IMR-90 (cell line): ENCODE data around the gene ME1. TPM values are rescaled to one million over a fixed set of nuclear protein-coding genes. Genes with fewer than 3 reads are reported as not detected.

Experiments used
- ATAC-seq: fragments of 200-7000 bp; cut with Tn5 transposase; 2 replicates; pipeline ENCODE4 v1.9.1; 2020; ENCODE audit warnings: low read depth, mild to moderate bottlenecking, moderate library complexity
- BruUV-seq: library from RNA; stranded (reverse); fragments of 400-500 nt; replicated peaks from 2 replicates; lab custom pipeline; 2021; lab: Mats Ljungman, UMichigan
- CTCF ChIA-PET: fragments of 300-600 bp; formaldehyde crosslinking; extraction: SDS; loops from one replicate; lab custom pipeline; 2021; ENCODE audit warnings: antibody characterized with exemption; lab: Yijun Ruan, JAX
- POLR2A ChIA-PET: fragments of 300-600 bp; sonication (Branson Sonifier 250); formaldehyde crosslinking; loops from one replicate; lab custom pipeline; 2022; ENCODE audit warnings: antibody characterized with exemption; ENCODE audit not compliant: unreplicated experiment; lab: Charles Lee
- DNase-seq: peaks from one replicate; pipeline ENCODE4 v3.0.0; 2013
- H2AFZ ChIP-seq: replicated peaks from 2 replicates; pipeline ENCODE3; 2013; ENCODE audit warnings: low read length, mild to moderate bottlenecking; ENCODE audit not compliant: poor library complexity
- H2AK5ac ChIP-seq: 2 replicates; pipeline ENCODE4 v1.6.1; 2013; ENCODE audit warnings: low read depth, low read length, inconsistent platforms
- H2AK9ac ChIP-seq: replicated peaks from 2 replicates; pipeline ENCODE3; 2013; ENCODE audit warnings: mild to moderate bottlenecking, low read depth, low read length, moderate library complexity; ENCODE audit not compliant: poor library complexity
- H2BK120ac ChIP-seq: 2 replicates; pipeline ENCODE4 v1.6.1; 2013; ENCODE audit warnings: low read depth, low read length, inconsistent platforms
- H2BK15ac ChIP-seq: 3 replicates; pipeline ENCODE4 v1.6.1; 2013; ENCODE audit warnings: low read depth, low read length, inconsistent platforms
- H2BK20ac ChIP-seq: 2 replicates; pipeline ENCODE4 v1.6.1; 2013; ENCODE audit warnings: low read depth, mild to moderate bottlenecking, inconsistent platforms, low read length, moderate library complexity
- H2BK5ac ChIP-seq: 2 replicates; pipeline ENCODE4 v1.6.1; 2013; ENCODE audit warnings: mild to moderate bottlenecking, low read depth, low read length, inconsistent platforms; ENCODE audit not compliant: poor library complexity, severe bottlenecking
- H3K14ac ChIP-seq: replicated peaks from 2 replicates; pipeline ENCODE4 v1.6.1; 2013; ENCODE audit warnings: low read depth, low read length, inconsistent platforms
- H3K18ac ChIP-seq: 2 replicates; pipeline ENCODE4 v1.6.1; 2013; ENCODE audit warnings: low read depth, low read length, control low read depth
- H3K23ac ChIP-seq: 2 replicates; pipeline ENCODE4 v1.6.1; 2013; ENCODE audit warnings: low read depth, low read length, inconsistent platforms
- H3K27ac ChIP-seq: 2 replicates; pipeline ENCODE4 v1.5.1; 2013; ENCODE audit warnings: mild to moderate bottlenecking, control low read depth, low read length; ENCODE audit not compliant: insufficient read depth
- H3K27me3 ChIP-seq: 2 replicates; pipeline ENCODE4 v1.6.1; 2013; ENCODE audit warnings: low read length; ENCODE audit not compliant: control insufficient read depth, insufficient read depth
- H3K36me3 ChIP-seq: 2 replicates; pipeline ENCODE4 v1.6.1; 2013; ENCODE audit warnings: low read length, mixed read lengths; ENCODE audit not compliant: control insufficient read depth, insufficient read depth
- H3K4ac ChIP-seq: 2 replicates; pipeline ENCODE4 v1.6.1; 2013; ENCODE audit warnings: low read depth, low read length, inconsistent platforms
- H3K4me1 ChIP-seq: 2 replicates; pipeline ENCODE4 v1.6.1; 2013; ENCODE audit warnings: low read length, mixed read lengths; ENCODE audit not compliant: control insufficient read depth, insufficient read depth
- H3K4me2 ChIP-seq: 2 replicates; pipeline ENCODE4 v1.6.1; 2013; ENCODE audit warnings: low read depth, mild to moderate bottlenecking, control low read depth, low read length, moderate library complexity
- H3K4me3 ChIP-seq: 2 replicates; pipeline ENCODE4 v1.5.1; 2013; ENCODE audit warnings: low read depth, mild to moderate bottlenecking, control low read depth, low read length, moderate library complexity; ENCODE audit not compliant: insufficient read depth
- H3K56ac ChIP-seq: 2 replicates; pipeline ENCODE4 v1.6.1; 2013; ENCODE audit warnings: low read length, inconsistent platforms; ENCODE audit not compliant: insufficient read depth; ENCODE audit errors: extremely low read depth
- H3K79me1 ChIP-seq, 2 experiments: 2 replicates each; pipeline ENCODE4 v1.6.1; 2013; ENCODE audit warnings: low read length in 2 of 2, inconsistent platforms in 1 of 2, low read depth in 1 of 2
- H3K9ac ChIP-seq: 2 replicates; pipeline ENCODE4 v1.6.1; 2013; ENCODE audit warnings: low read depth, low read length, control low read depth
- H3K9me1 ChIP-seq: 2 replicates; pipeline ENCODE4 v1.6.1; 2013; ENCODE audit warnings: low read length, inconsistent platforms; ENCODE audit not compliant: insufficient read depth
- H3K9me3 ChIP-seq: 2 replicates; pipeline ENCODE4 v1.6.1; 2013; ENCODE audit warnings: low read length; ENCODE audit not compliant: control insufficient read depth, insufficient read depth
- H4K20me1 ChIP-seq: 2 replicates; pipeline ENCODE4 v1.6.1; 2013; ENCODE audit warnings: low read length, inconsistent platforms; ENCODE audit not compliant: insufficient read depth
- H4K5ac ChIP-seq: 2 replicates; pipeline ENCODE4 v1.6.1; 2013; ENCODE audit warnings: mild to moderate bottlenecking, low read depth, low read length, control low read depth
- H4K8ac ChIP-seq, 2 experiments: 2 replicates each; pipeline ENCODE4 v1.6.1; 2013; ENCODE audit warnings: low read depth in 2 of 2, low read length in 2 of 2, control low read depth in 1 of 2, inconsistent platforms in 1 of 2
- H4K91ac ChIP-seq: 2 replicates; pipeline ENCODE4 v1.6.1; 2013; ENCODE audit warnings: low read depth, low read length, inconsistent platforms; ENCODE audit not compliant: insufficient read depth
- BHLHE40 ChIP-seq: fragments of 150-350 bp; IDR thresholded peaks from 2 replicates; pipeline ENCODE4 v1.6.1; 2016; ENCODE audit warnings: mild to moderate bottlenecking, low read depth, low read length
- MAZ ChIP-seq: IDR thresholded peaks from 2 replicates; pipeline ENCODE4 v1.6.1; 2012; ENCODE audit warnings: low read depth, mild to moderate bottlenecking, low read length, improper control_type of control experiment, moderate library complexity, borderline replicate concordance
- RCOR1 ChIP-seq: IDR thresholded peaks from 2 replicates; pipeline ENCODE4 v1.6.1; 2012; ENCODE audit warnings: mild to moderate bottlenecking, low read length, improper control_type of control experiment; ENCODE audit not compliant: insufficient replicate concordance
- RFX5 ChIP-seq: IDR thresholded peaks from 2 replicates; pipeline ENCODE4 v1.8.0; 2012; ENCODE audit warnings: low read depth, mild to moderate bottlenecking, low read length, moderate library complexity
- WGBS, 2 experiments: methylation state at CpG; one replicate each; pipeline versions ENCODE4 v1.1.5 to v1.1.7; 2013; ENCODE audit warnings: missing lambda C conversion rate in 2 of 2; ENCODE audit not compliant: insufficient read length in 1 of 2; ENCODE audit errors: extremely low coverage in 2 of 2; 5-methylcytosine and 5-hydroxymethylcytosine counted together
- dilution Hi-C: fragments of 300-500 bp; cut with HindIII; formaldehyde crosslinking; loops from one replicate; pipeline ENCODE4 v1.14.3; 2018; ENCODE audit warnings: low sequenced_read_pairs; ENCODE audit not compliant: unreplicated experiment
- in situ Hi-C: fragments of 300-500 bp; cut with MboI; formaldehyde crosslinking; loops from 3 replicates; pipeline ENCODE4 v1.14.3; 2019; ENCODE audit warnings: low sequenced_read_pairs, inconsistent platforms, mixed read lengths
- intact Hi-C: fragments of 100-400 bp; cut with micrococcal nuclease; formaldehyde crosslinking; loops from 2 replicates; pipeline ENCODE4 v1.10.0; 2022
- polyA plus RNA-seq, 3 experiments: library from polyadenylated mRNA; depleted of rRNA; stranded (reverse); fragments of >200 nt; gene quantifications; 2 replicates each; pipeline ENCODE4 v1.2.3, GENCODE V29; 2012; ENCODE audit warnings: low replicate concordance in 1 of 3
- total RNA-seq: library from RNA; depleted of rRNA; stranded (reverse); fragments of >200 nt; gene quantifications from 2 replicates; pipeline ENCODE4 v1.2.3, GENCODE V29; 2012

ME1 gene
- total and polyA plus RNA-seq, 2 of the 4 experiments (the other 2 are of a cell fraction), result 21.5 to 24.4 TPM

GRCh38 chr6:83215131-83216047 lies 215.5 kb downstream of the ME1 start (continued):
- TF ChIP-seq BHLHE40, result no peak

DNA sequence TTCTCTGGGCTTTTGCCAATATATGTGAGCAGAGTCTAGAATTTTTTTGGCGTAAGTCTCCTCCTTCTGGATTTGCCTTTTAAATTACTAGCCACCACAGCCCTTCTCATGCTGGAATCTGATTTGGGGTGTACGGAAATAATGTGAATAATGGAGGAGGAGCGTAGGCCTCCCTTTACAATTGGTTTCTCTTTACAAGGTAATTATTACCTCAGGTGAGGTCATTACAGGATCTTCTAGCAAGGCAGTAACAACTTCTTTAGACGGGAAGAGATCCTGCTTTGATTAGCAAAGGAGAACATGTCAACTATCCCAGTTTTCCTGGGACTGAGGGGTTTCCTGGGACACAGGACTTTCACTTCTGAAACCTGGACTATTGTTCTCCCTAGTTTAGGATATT lies 228.8 kb downstream of the ME1 start:
- peaks cover 10% of the 10 kb centered on the region for H3K9me1 ChIP-seq
- H3K56ac ChIP-seq, result no peak overlapping the region
- no peak overlapping the region for H3K23ac ChIP-seq
- no peaks in the 10 kb centered on the region for H4K20me1 ChIP-seq
- H3K27ac ChIP-seq, result no peak overlapping the region
- in situ Hi-C loops, result no loop called here
- no peak overlapping the region for H3K14ac ChIP-seq
- H4K91ac ChIP-seq, result no peak overlapping the region
- intact Hi-C loops, result no loop called here
- H3K4ac ChIP-seq, result no peak overlapping the region
- no peak overlapping the region for H2BK15ac ChIP-seq
- no TSS peak for BruUV-seq
- no peaks in the 10 kb centered on the region for H3K27me3 ChIP-seq
- peaks cover 4 to 5% of the 10 kb centered on the region in 2 experiments; a peak in 1 of 4 replicates for H3K79me1 ChIP-seq
- no peak for TF ChIP-seq RFX5
- no peak for TF ChIP-seq RCOR1
- no peak for TF ChIP-seq MAZ
- H3K18ac ChIP-seq, result no peak overlapping the region
- H2AK5ac ChIP-seq, result no peak overlapping the region
- H2AK9ac ChIP-seq, result no peak overlapping the region
- DNase-seq, result no peak
- no peak for ATAC-seq
- peaks cover 15% of the 10 kb centered on the region for H3K4me1 ChIP-seq
- WGBS, 2 experiments, result no CpG with 5 or more reads among the region's 4 CpGs
- no peak overlapping the region for H2BK120ac ChIP-seq
- no peak overlapping the region for H3K9ac ChIP-seq
- no peak overlapping the region for H4K8ac ChIP-seq
- H2BK5ac ChIP-seq, result no peak overlapping the region
- no peaks in the 10 kb centered on the region for H3K9me3 ChIP-seq
- peaks cover 5% of the 10 kb centered on the region for H3K36me3 ChIP-seq
- no peak overlapping the region for H2AFZ ChIP-seq
- no peak overlapping the region for H4K5ac ChIP-seq
- POLR2A ChIA-PET, result no interaction called here
- dilution Hi-C loops, result loop anchor here (25.0 kb wide), 1 partner anchor 310 kb away; the partner anchor contains the start of gene PRSS35
- no peak overlapping the region for H2BK20ac ChIP-seq
- H3K4me2 ChIP-seq, result no peak overlapping the region
- CTCF ChIA-PET, result no interaction called here
- H3K4me3 ChIP-seq, result no peak overlapping the region
